WTC11 (cell line): Measurements from ENCODE around the gene ABHD4.

ENCODE experiments used
- HMGA2 ChIP-seq: fragments of 250-450 bp; sonication (Bioruptor Pico); IDR thresholded peaks from 2 replicates; pipeline ENCODE4 v1.4.0; 2021; ENCODE audit warnings: mild to moderate bottlenecking, moderate library complexity
- USF2 ChIP-seq: sonication (generic); formaldehyde crosslinking; IDR thresholded peaks from 2 replicates; pipeline ENCODE4 v1.8.1; 2023; ENCODE audit warnings: mild to moderate bottlenecking, missing genetic modification reagents, moderate library complexity
- ZNF121 ChIP-seq: sonication (generic); formaldehyde crosslinking; IDR thresholded peaks from 2 replicates; pipeline ENCODE4 v1.8.0; 2023; ENCODE audit warnings: missing genetic modification reagents

- TF ChIP-seq ZNF121 (CRISPR knock-in tag), result no peak
- TF ChIP-seq USF2, result no peak
- no peak for TF ChIP-seq HMGA2 (CRISPR knock-in tag)
Observed at GRCh38 chr14:22563987-22564386, 34.1 kb upstream of the ABHD4 start.
